LNCAP (cell line): Measurements from ENCODE around the gene ATP9B.

ENCODE experiments used
- CTCF ChIP-seq: fragments of 450-650 bp; IDR thresholded peaks from 2 replicates; pipeline ENCODE4 v1.5.1; 2017; ENCODE audit warnings: mild to moderate bottlenecking

Gene ATP9B

GRCh38 chr18:79423211-79424007 lies 354.2 kb downstream of the ATP9B start:
- TF ChIP-seq CTCF: no peak

DNA sequence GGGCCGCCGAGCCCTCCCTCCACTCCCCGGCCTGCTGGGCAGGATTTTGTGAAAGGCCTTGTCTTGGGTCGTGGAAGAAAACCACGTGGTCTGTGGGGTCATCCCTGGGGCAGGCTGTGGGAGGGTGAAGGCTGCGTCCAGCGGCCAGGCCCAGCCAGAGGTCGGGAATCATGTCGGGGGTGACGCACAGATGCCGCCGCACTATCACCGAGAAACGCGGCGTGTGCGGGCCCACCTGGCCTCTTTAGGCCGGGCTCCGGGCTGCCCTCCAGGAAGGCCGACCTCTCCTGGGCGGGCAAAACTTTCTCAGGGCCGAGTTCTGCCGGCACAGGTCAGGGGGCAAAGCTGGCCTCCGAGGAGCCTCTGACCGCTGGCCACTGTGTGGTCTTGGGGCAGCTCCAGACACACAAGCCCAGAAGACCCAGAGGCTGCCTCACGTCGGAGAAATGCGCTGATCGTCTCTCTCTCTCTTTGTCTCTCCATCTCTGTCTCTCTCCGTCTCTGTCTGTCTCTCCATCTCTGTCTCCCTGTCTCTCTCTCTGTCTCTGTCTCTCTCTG lies 354.9 kb downstream of the ATP9B start:
- no peak for TF ChIP-seq CTCF

DNA sequence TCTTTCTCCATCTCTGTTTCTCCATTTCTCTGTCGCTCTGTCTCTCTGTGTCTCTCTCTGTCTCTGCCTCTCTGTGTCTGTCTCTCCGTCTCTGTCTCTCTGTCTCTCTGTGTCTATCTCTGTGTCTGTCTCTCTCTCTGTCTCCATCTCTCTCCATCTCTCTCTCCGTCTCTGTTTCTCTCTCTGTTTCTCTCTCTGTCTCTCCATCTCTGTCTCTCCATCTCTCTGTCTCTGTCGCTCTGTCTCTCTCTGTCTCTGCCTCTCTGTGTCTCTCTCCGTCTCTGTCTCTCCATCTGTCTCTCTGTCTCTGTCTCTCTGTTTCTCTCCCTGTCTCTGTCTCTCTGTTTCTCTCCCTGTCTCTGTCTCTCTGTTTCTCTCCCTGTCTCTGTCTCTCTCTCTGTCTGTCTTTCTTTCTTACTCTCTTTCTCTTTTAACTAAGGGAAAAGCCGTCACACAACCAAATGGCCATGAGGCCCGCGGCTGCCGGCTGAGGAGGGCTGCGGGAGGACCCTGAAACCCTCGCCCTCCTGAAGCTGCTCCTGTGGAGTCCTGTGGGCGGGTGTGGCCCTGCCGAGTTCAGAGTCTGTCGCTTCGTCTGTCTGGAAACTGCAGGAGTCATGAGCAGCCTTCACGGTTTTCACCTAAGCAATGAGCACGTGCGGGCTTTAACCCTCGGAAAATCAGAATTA lies 355.8 kb downstream of the ATP9B start:
- no peak for TF ChIP-seq CTCF

GRCh38 chr18:79425569-79425886 lies 356.3 kb downstream of the ATP9B start:
- TF ChIP-seq CTCF: no peak

GRCh38 chr18:79426376-79427300 lies 357.4 kb downstream of the ATP9B start:
- no peak for TF ChIP-seq CTCF

- TF ChIP-seq CTCF: no peak
These were observed 358.4 kb downstream of the ATP9B start for GRCh38 chr18:79427368-79428225.
